Prostate gland (tissue), 2 donors: ENCODE results near the gene MGLL.

ENCODE experiments used
- CTCF ChIP-seq, 4 experiments: fragments of 200-600 bp in 2 of 4; fragments of 450-650 bp in 2 of 4; sonication (generic) in 2 of 4; IDR thresholded peaks; 1 replicate in 3 of 4; 2 replicates in 1 of 4; pipeline ENCODE4 v1.5.1; 2016 to 2019; ENCODE audit warnings: antibody characterized with exemption in 4 of 4, mild to moderate bottlenecking in 2 of 4, moderate library complexity in 2 of 4
- POLR2A ChIP-seq: fragments of 450-650 bp; IDR thresholded peaks from one replicate; pipeline ENCODE4 v1.6.1; 2016; ENCODE audit warnings: antibody characterized with exemption, mild to moderate bottlenecking
- POLR2AphosphoS5 ChIP-seq: sonication (generic); formaldehyde crosslinking; IDR thresholded peaks from one replicate; pipeline ENCODE4 v1.6.1; 2017; ENCODE audit warnings: antibody characterized with exemption

GRCh38 chr3:127738192-127738840 lies 84.0 kb downstream of the MGLL start:
- TF ChIP-seq CTCF (IDR thresholded peaks at IDR 0.05) (no peak), POLR2AphosphoS5 (peak; percentile 75), POLR2A (no peak)
